GM23338 (cell line): ENCODE data around the gene SP140L. TPM values are rescaled to one million over a fixed set of nuclear protein-coding genes. Genes with fewer than 3 reads are reported as not detected.

Experiments
- ATAC-seq: fragments of 200-7000 bp; cut with Tn5 transposase; 3 replicates; pipeline ENCODE4 v1.9.1; 2020
- DNase-seq: peaks from one replicate; pipeline ENCODE4 v3.0.0-alpha.2; 2015; ENCODE audit warnings: low spot score
- H2AFZ ChIP-seq: fragments of 200-600 bp; sonication (generic); 2 replicates; pipeline ENCODE4 v1.8.0; 2016; ENCODE audit warnings: antibody characterized with exemption, mild to moderate bottlenecking, moderate library complexity
- H3F3A ChIP-seq: fragments of 200-600 bp; sonication (generic); replicated peaks from 2 replicates; pipeline ENCODE4 v1.8.0; 2017; ENCODE audit warnings: antibody characterized with exemption, mixed run types, low read depth
- H3K27ac ChIP-seq: fragments of 200-600 bp; sonication (generic); 2 replicates; pipeline ENCODE4 v1.6.1; 2016; ENCODE audit warnings: low read depth
- H3K27me3 ChIP-seq: fragments of 200-600 bp; sonication (generic); 2 replicates; pipeline ENCODE4 v1.8.0; 2016; ENCODE audit warnings: mild to moderate bottlenecking, mixed run types, moderate library complexity; ENCODE audit not compliant: insufficient read depth
- H3K36me3 ChIP-seq: fragments of 200-600 bp; sonication (generic); 2 replicates; pipeline ENCODE4 v1.8.0; 2016; ENCODE audit warnings: mild to moderate bottlenecking; ENCODE audit not compliant: insufficient read depth
- H3K4me1 ChIP-seq: fragments of 200-600 bp; sonication (generic); 2 replicates; pipeline ENCODE4 v1.8.0; 2016; ENCODE audit warnings: mild to moderate bottlenecking, moderate library complexity; ENCODE audit not compliant: insufficient read depth
- H3K4me2 ChIP-seq: fragments of 200-600 bp; sonication (generic); 2 replicates; pipeline ENCODE4 v1.7.1; 2017; ENCODE audit warnings: mixed run types
- H3K4me3 ChIP-seq: fragments of 200-600 bp; sonication (generic); 2 replicates; pipeline ENCODE4 v1.6.1; 2016; ENCODE audit warnings: mixed run types
- H3K79me2 ChIP-seq: fragments of 200-600 bp; sonication (generic); replicated peaks from 2 replicates; pipeline ENCODE4 v1.8.0; 2017; ENCODE audit warnings: mild to moderate bottlenecking; ENCODE audit not compliant: insufficient read depth
- H3K9me2 ChIP-seq: fragments of 200-600 bp; sonication (generic); 2 replicates; pipeline ENCODE4 v1.8.0; 2017; ENCODE audit not compliant: insufficient read depth
- H4K20me1 ChIP-seq: fragments of 200-600 bp; sonication (generic); replicated peaks from 2 replicates; pipeline ENCODE4 v1.8.0; 2017; ENCODE audit warnings: mild to moderate bottlenecking; ENCODE audit not compliant: insufficient read depth
- H3K27ac Mint-ChIP-seq: 2 replicates; pipeline ENCODE4 v1.8.0; 2020; ENCODE audit warnings: inconsistent platforms, mild to moderate bottlenecking, moderate library complexity, mixed read lengths
- H3K27me3 Mint-ChIP-seq: 3 replicates; pipeline ENCODE4 v1.8.0; 2022; ENCODE audit warnings: low read depth, mild to moderate bottlenecking, moderate library complexity, mixed read lengths, inconsistent platforms; ENCODE audit not compliant: insufficient read depth, poor library complexity
- H3K36me3 Mint-ChIP-seq: 3 replicates; pipeline ENCODE4 v1.8.0; 2021; ENCODE audit warnings: low read depth, mild to moderate bottlenecking, inconsistent platforms, moderate library complexity, mixed read lengths
- H3K4me1 Mint-ChIP-seq: 3 replicates; pipeline ENCODE4 v1.8.0; 2020; ENCODE audit warnings: mild to moderate bottlenecking, inconsistent platforms, mixed read lengths
- H3K4me3 Mint-ChIP-seq: 3 replicates; pipeline ENCODE4 v1.8.0; 2021; ENCODE audit warnings: moderate library complexity, mild to moderate bottlenecking, inconsistent platforms, mixed read lengths
- H3K9me3 Mint-ChIP-seq: 3 replicates; pipeline ENCODE4 v1.8.0; 2020; ENCODE audit warnings: moderate library complexity, mild to moderate bottlenecking, inconsistent platforms, mixed read lengths
- CREB1 ChIP-seq: fragments of 250-450 bp; sonication (Bioruptor Pico); IDR thresholded peaks from 2 replicates; pipeline ENCODE4 v1.5.0; 2020; ENCODE audit warnings: low read depth, mild to moderate bottlenecking, moderate library complexity
- CTCF ChIP-seq, 2 experiments: fragments of 200-600 bp in 1 of 2; sonication (generic) in 1 of 2; conservative IDR thresholded peaks; 2 replicates each; pipeline versions ENCODE4 v1.5.1 to v1.6.1; 2016 to 2017; ENCODE audit warnings: antibody characterized with exemption in 2 of 2, low read depth in 2 of 2, mild to moderate bottlenecking in 2 of 2, moderate library complexity in 1 of 2
- EZH2 ChIP-seq: fragments of 200-600 bp; sonication (generic); IDR thresholded peaks from one replicate; pipeline ENCODE4 v1.8.0; 2017; ENCODE audit warnings: antibody characterized with exemption, mild to moderate bottlenecking, low read depth; ENCODE audit not compliant: unreplicated experiment
- JUNB ChIP-seq: IDR thresholded peaks from one replicate; pipeline ENCODE4 v1.6.1; 2016; ENCODE audit warnings: antibody characterized with exemption; ENCODE audit not compliant: unreplicated experiment
- POLR2AphosphoS5 ChIP-seq: IDR thresholded peaks from 2 replicates; pipeline ENCODE4 v1.6.1; 2016; ENCODE audit warnings: antibody characterized with exemption, low read depth
- STAT1 ChIP-seq: IDR thresholded peaks from one replicate; pipeline ENCODE4 v1.6.1; 2016; ENCODE audit warnings: antibody characterized with exemption; ENCODE audit not compliant: unreplicated experiment
- ZNF114 ChIP-seq: fragments of 250-450 bp; sonication (Bioruptor Pico); IDR thresholded peaks from 2 replicates; pipeline ENCODE4 v1.5.0; 2020; ENCODE audit warnings: mild to moderate bottlenecking, moderate library complexity
- ZNF331 ChIP-seq: fragments of 250-450 bp; sonication (Bioruptor Pico); IDR thresholded peaks from 2 replicates; pipeline ENCODE4 v1.5.0; 2020; ENCODE audit warnings: low read depth, mild to moderate bottlenecking, moderate library complexity
- polyA plus RNA-seq: library from polyadenylated mRNA; unstranded; fragments of >200 nt; fragmentation: Nextera tagmentation; extraction: Ambion mirVana; gene quantifications from 2 replicates; pipeline ENCODE4 v1.2.1, GENCODE V29; 2016
- total RNA-seq: library from RNA; depleted of rRNA; stranded (reverse); fragments of >200 nt; shearing (Covaris generic); gene quantifications from 2 replicates; pipeline ENCODE4 v1.2.3, GENCODE V29; 2014

Gene SP140L
- total and polyA plus RNA-seq, 2 experiments from 2014 or later: 1.3 to 1.7 TPM

- no peak overlapping the region for H3K27ac Mint-ChIP-seq
- no peak overlapping the region for H3K27ac ChIP-seq
- H3K79me2 ChIP-seq: no peaks in the 10 kb centered on the region
Measured at GRCh38 chr2:230346465-230346864, 19.5 kb downstream of the SP140L start.

GRCh38 chr2:230346921-230347533 is 20.0 kb downstream of the SP140L start:
- no peaks in the 10 kb centered on the region for H3F3A ChIP-seq
- no peak for DNase-seq
- H3K27me3 ChIP-seq: no peaks in the 10 kb centered on the region

More at GRCh38 chr2:230346465-230346864, 19.5 kb downstream of the SP140L start:
- Histone ChIP-seq H3K9me2 (0 out of 2 replicates have a peak, but pooled peaks cover 6% of the 10 kb centered on the region), H4K20me1 (no peaks in the 10 kb centered on the region), H3K4me3 (no peak overlapping the region), H3K4me2 (no peak overlapping the region), H2AFZ (no peak overlapping the region), H3K4me1 (no peaks in the 10 kb centered on the region), H3F3A (no peaks in the 10 kb centered on the region), H3K36me3 (0 out of 2 replicates have a peak, but pooled peaks cover 3% of the 10 kb centered on the region), H3K27me3 (no peaks in the 10 kb centered on the region)
- DNase-seq (no peak), ATAC-seq (no peak)
- no peaks in the 10 kb centered on the region; the same call in 2 of the 3 replicates for H3K4me1 Mint-ChIP-seq
- TF ChIP-seq STAT1 (no peak), ZNF114 (no peak), CTCF (conservative IDR thresholded peaks at IDR 0.05; ENCODE audit: low read depth in 2 of 2) (no peak), ZNF331 (CRISPR knock-in tag) (no peak), JUNB (no peak), POLR2AphosphoS5 (no peak), EZH2 (no peak)
- H3K36me3 Mint-ChIP-seq: peaks cover 7% of the 10 kb centered on the region; the same call in 2 of the 3 replicates
- no peak overlapping the region for H3K4me3 Mint-ChIP-seq
- no peaks in the 10 kb centered on the region for H3K27me3 Mint-ChIP-seq
- H3K9me3 Mint-ChIP-seq: peaks cover 23% of the 10 kb centered on the region; the same call in 2 of the 3 replicates

More at GRCh38 chr2:230346921-230347533, 20.0 kb downstream of the SP140L start:
- Histone ChIP-seq H3K79me2 (no peaks in the 10 kb centered on the region), H3K36me3 (0 out of 2 replicates have a peak, but pooled peaks cover 3% of the 10 kb centered on the region), H3K9me2 (0 out of 2 replicates have a peak, but pooled peaks cover 6% of the 10 kb centered on the region), H3K4me2 (no peak overlapping the region), H3K4me3 (no peak overlapping the region), H2AFZ (no peak overlapping the region), H3K4me1 (no peaks in the 10 kb centered on the region), H3K27ac (no peak overlapping the region), H4K20me1 (no peaks in the 10 kb centered on the region)
- no peaks in the 10 kb centered on the region for H3K27me3 Mint-ChIP-seq
- no peak overlapping the region for H3K4me3 Mint-ChIP-seq
- TF ChIP-seq JUNB: no peak
- no peak for TF ChIP-seq CREB1 (CRISPR knock-in tag)
- ATAC-seq: no peak
- H3K9me3 Mint-ChIP-seq: peaks cover 21% of the 10 kb centered on the region; the same call in 2 of the 3 replicates
- H3K36me3 Mint-ChIP-seq: peaks cover 7% of the 10 kb centered on the region; the same call in 2 of the 3 replicates
- H3K4me1 Mint-ChIP-seq: no peaks in the 10 kb centered on the region; the same call in 2 of the 3 replicates
- H3K27ac Mint-ChIP-seq: no peak overlapping the region
